Measurements from ENCODE around the gene FAM131B.
"Not testable (repeated sequence)": the region's sequence is repeated elsewhere in the genome, so short reads cannot be mapped to it uniquely, and the experiment has no call there.

FAM131B gene

GRCh38 chr7:143395187-143396149 is 33.0 kb upstream of the FAM131B start:
- no peak for DNase-seq (ENCODE audit: low read depth, low spot score)

- DNase-seq (ENCODE audit: low read depth, low spot score): no peak
Measured at GRCh38 chr7:143394777-143395176, 32.3 kb upstream of the FAM131B start.

- DNase-seq (ENCODE audit: low read depth, low spot score): no peak
Measured at GRCh38 chr7:143394068-143394467, 31.6 kb upstream of the FAM131B start.

GRCh38 chr7:143393267-143394041 is 30.9 kb upstream of the FAM131B start:
- no peak for DNase-seq (ENCODE audit: low read depth, low spot score)

- DNase-seq (ENCODE audit: low read depth, low spot score): no peak
Measured at GRCh38 chr7:143392875-143393266, 30.4 kb upstream of the FAM131B start.

- DNase-seq (ENCODE audit: low read depth, low spot score): not testable (repeated sequence)
Measured at GRCh38 chr7:143392427-143392826, 29.9 kb upstream of the FAM131B start.

- no peak for DNase-seq (ENCODE audit: low read depth, low spot score)
Measured at GRCh38 chr7:143391462-143392404, 29.2 kb upstream of the FAM131B start.

- DNase-seq (ENCODE audit: low read depth, low spot score): no peak
Measured at GRCh38 chr7:143390773-143391317, 28.3 kb upstream of the FAM131B start.

- no peak for DNase-seq (ENCODE audit: low read depth, low spot score)
Measured at GRCh38 chr7:143390104-143390772, 27.7 kb upstream of the FAM131B start.

- DNase-seq (ENCODE audit: low read depth, low spot score): no peak
Measured at GRCh38 chr7:143389316-143390103, 27.0 kb upstream of the FAM131B start.

GRCh38 chr7:143388491-143389101 is 26.1 kb upstream of the FAM131B start:
- DNase-seq (ENCODE audit: low read depth, low spot score): no peak

- no peak for DNase-seq (ENCODE audit: low read depth, low spot score)
Measured at GRCh38 chr7:143388051-143388450, 25.5 kb upstream of the FAM131B start.

GRCh38 chr7:143387156-143387975 is 24.9 kb upstream of the FAM131B start:
- no peak for DNase-seq (ENCODE audit: low read depth, low spot score)

- no peak for DNase-seq (ENCODE audit: low read depth, low spot score)
Measured at GRCh38 chr7:143385891-143386781, 23.6 kb upstream of the FAM131B start.

- no peak for DNase-seq (ENCODE audit: low read depth, low spot score)
Measured at GRCh38 chr7:143384661-143385631, 22.4 kb upstream of the FAM131B start.

- no peak for DNase-seq (ENCODE audit: low read depth, low spot score)
Measured at GRCh38 chr7:143384148-143384547, 21.6 kb upstream of the FAM131B start.

Measured in smooth muscle cell of the brain vasculature (primary cell).